NCI-H187 treated with DMSO at 0.1 percent for 48 hours (cell line): Measurements from ENCODE around the gene GPHB5.
"Not testable (repeated sequence)": the region's sequence is repeated elsewhere in the genome, so short reads cannot be mapped to it uniquely, and the experiment has no call there.

Experiments
- DNase-seq: peaks from one replicate; lab custom pipeline; 2025; lab: John Stamatoyannopoulos, UW

GPHB5 gene

DNA sequence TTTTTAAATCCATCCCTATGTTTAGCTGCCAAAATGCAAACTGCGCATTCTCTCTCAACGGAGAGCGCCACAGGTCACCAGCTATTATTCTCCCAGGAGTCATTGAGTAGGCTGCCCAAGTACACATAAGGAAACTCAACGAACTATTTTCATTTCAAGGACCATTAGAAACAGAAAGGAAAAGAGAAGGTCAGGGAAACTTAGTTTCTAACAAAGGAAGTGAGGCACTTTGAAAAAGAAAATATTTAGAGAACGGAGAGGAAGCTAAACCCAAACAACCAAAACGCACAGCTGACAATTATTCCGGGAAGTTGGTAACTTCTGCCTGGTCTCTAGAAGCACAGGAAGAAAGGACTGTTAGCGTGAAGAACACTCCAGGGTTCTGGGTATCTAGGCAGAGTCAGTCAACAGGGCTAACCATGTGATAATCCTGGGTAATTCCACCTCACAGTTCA lies 23.5 kb downstream of the GPHB5 start:
- no peak for DNase-seq

GRCh38 chr14:63292805-63293204 lies 25.9 kb downstream of the GPHB5 start:
- DNase-seq, result no peak

GRCh38 chr14:63290741-63291430 lies 27.8 kb downstream of the GPHB5 start:
- DNase-seq, result no peak

- DNase-seq, result no peak
Measured at GRCh38 chr14:63288853-63289252, 29.9 kb downstream of the GPHB5 start.

- no peak for DNase-seq
Measured at GRCh38 chr14:63287666-63288483, 30.9 kb downstream of the GPHB5 start.

- DNase-seq, result no peak
Measured at GRCh38 chr14:63286071-63286470, 32.7 kb downstream of the GPHB5 start.

GRCh38 chr14:63283884-63284248 lies 34.9 kb downstream of the GPHB5 start:
- DNase-seq, result no peak

GRCh38 chr14:63282997-63283883 lies 35.5 kb downstream of the GPHB5 start:
- no peak for DNase-seq

DNA sequence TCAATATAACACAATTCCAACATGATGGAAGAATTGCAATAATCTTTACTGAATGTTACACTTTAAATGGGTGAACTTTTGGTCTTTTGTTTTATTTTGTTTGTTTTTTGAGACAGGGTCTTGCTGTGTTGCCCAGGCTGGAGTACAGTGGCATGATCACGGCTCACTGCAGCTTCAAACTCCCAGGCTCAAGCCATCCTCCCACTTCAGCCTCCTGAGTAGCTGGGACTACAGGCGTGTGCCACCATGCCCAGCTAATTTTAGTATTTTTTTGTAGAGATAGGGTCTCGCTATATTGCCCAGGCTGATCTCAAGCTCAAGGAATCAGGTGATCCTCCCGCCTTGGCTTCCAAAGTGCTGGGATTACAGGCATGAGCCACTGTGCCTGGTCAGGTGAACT lies 38.8 kb downstream of the GPHB5 start:
- not testable (repeated sequence) for DNase-seq

- DNase-seq, result peak; percentile 62
Measured at GRCh38 chr14:63277591-63278183, 41.0 kb downstream of the GPHB5 start.

GRCh38 chr14:63276492-63277342 lies 42.0 kb downstream of the GPHB5 start:
- DNase-seq, result peak; percentile 69

GRCh38 chr14:63276016-63276415 lies 42.7 kb downstream of the GPHB5 start:
- DNase-seq, result no peak

- peak; percentile 100 for DNase-seq
Measured at GRCh38 chr14:63275611-63276010, 43.1 kb downstream of the GPHB5 start.

- no peak for DNase-seq
Measured at GRCh38 chr14:63273717-63274655, 44.7 kb downstream of the GPHB5 start.

DNA sequence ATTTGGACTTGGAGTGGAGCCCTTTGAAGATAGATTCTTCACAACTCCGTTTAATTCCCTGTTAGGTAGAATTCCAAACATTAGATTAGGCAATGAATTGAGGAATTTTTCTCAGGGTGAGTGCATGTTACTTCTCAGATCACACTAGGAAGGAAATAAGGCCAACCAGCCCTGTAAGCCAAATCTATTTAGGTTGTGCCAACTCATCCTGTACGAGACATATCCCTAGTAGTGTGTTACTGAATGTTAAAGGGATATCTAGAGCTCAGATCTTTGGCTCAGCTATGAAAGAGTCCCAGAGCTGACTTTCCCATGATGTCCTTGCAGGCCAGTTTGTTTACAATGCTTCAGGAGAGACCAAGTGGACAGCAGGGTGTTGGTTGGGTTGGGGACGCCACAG lies 45.6 kb downstream of the GPHB5 start:
- DNase-seq, result no peak

- no peak for DNase-seq
Measured at GRCh38 chr14:63269561-63270225, 49.0 kb downstream of the GPHB5 start.

GRCh38 chr14:63268771-63269170 lies 50.0 kb downstream of the GPHB5 start:
- DNase-seq, result no peak

DNA sequence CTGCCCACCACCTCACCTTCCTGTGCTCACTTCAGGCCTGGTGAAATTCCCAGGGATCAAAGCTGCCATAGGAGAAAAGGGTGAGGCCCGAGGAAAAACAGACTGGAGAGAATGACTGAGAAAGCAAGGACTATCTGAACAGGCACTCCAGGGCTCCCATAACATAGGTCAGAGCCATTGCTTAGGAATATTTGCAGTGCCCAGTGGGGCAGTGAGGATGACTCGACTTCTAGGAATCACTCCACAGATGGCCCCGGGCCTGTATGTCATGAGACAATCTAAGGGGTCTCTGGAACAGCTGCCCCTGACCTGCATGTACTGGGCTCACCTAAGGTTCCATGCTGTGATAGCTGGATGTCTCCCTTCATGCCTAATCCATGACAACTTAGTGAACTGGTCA lies 51.6 kb downstream of the GPHB5 start:
- DNase-seq, result no peak

DNA sequence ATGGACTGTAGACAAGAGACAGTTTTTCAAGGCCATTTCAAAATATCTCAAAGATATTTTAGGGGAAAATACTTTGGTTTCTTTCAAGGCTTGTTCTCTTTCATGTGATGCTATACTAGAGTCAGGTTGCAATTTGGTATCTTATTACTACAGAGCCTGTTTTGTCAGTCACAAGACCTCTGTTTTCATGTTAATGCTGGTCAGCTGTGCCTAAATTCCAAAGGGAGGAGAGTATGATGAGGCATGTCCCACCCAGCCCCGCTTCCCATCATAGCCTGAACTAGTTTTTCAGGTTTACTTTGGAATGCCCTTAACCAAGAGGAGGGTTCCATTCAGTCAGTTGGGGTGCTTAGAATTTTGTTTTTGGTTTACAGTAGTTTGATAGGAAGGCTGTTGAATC lies 52.6 kb downstream of the GPHB5 start:
- no peak for DNase-seq
